Nephron progenitor cell (in vitro differentiated cells): ENCODE results near the gene XRCC5.
A peak's percentile ranks its signal among the peaks of the same experiment; 100 is the strongest.

Experiments used
- DNase-seq: peaks from one replicate; pipeline ENCODE4 v3.0.0; 2021
- H3K27ac Mint-ChIP-seq: 2 replicates; pipeline ENCODE4 v1.8.0; 2021; ENCODE audit warnings: mild to moderate bottlenecking, moderate library complexity, mixed read lengths
- H3K27me3 Mint-ChIP-seq: 2 replicates; pipeline ENCODE4 v1.8.0; 2021; ENCODE audit warnings: mild to moderate bottlenecking, low read depth, mixed read lengths; ENCODE audit not compliant: poor library complexity
- H3K36me3 Mint-ChIP-seq: 2 replicates; pipeline ENCODE4 v1.8.0; 2021; ENCODE audit warnings: low read depth, mixed read lengths
- H3K4me1 Mint-ChIP-seq: 2 replicates; pipeline ENCODE4 v1.8.0; 2021; ENCODE audit warnings: mixed read lengths
- H3K4me3 Mint-ChIP-seq: 2 replicates; pipeline ENCODE4 v1.8.0; 2021; ENCODE audit warnings: mild to moderate bottlenecking, moderate library complexity, mixed read lengths
- H3K9me3 Mint-ChIP-seq: 2 replicates; pipeline ENCODE4 v1.8.0; 2021; ENCODE audit warnings: mild to moderate bottlenecking, moderate library complexity, mixed read lengths
- CTCF ChIP-seq: fragments of 200-600 bp; sonication (generic); IDR thresholded peaks from 2 replicates; pipeline ENCODE4 v1.5.0; 2021; ENCODE audit warnings: antibody characterized with exemption

The XRCC5 gene

GRCh38 chr2:216171011-216171410, 61.9 kb downstream of the XRCC5 start:
- no peak overlapping the region for H3K4me3 Mint-ChIP-seq
- DNase-seq = no peak
- H3K9me3 Mint-ChIP-seq = no peaks in the 10 kb centered on the region
- TF ChIP-seq CTCF = no peak
- no peaks in the 10 kb centered on the region for H3K4me1 Mint-ChIP-seq
- H3K36me3 Mint-ChIP-seq = peaks cover 96% of the 10 kb centered on the region
- peaks cover 1% of the 10 kb centered on the region for H3K27me3 Mint-ChIP-seq
- no peak overlapping the region for H3K27ac Mint-ChIP-seq

GRCh38 chr2:216172493-216172892, 63.3 kb downstream of the XRCC5 start:
- Mint-ChIP-seq H3K4me3 (no peak overlapping the region), H3K27ac (no peak overlapping the region), H3K4me1 (no peaks in the 10 kb centered on the region), H3K36me3 (peaks cover 96% of the 10 kb centered on the region), H3K9me3 (no peaks in the 10 kb centered on the region), H3K27me3 (no peaks in the 10 kb centered on the region)
- TF ChIP-seq CTCF = no peak
- DNase-seq = no peak

- no peaks in the 10 kb centered on the region for H3K9me3 Mint-ChIP-seq
- H3K4me3 Mint-ChIP-seq = no peak overlapping the region
- H3K4me1 Mint-ChIP-seq = peaks cover 13% of the 10 kb centered on the region
- H3K36me3 Mint-ChIP-seq = peaks cover 85% of the 10 kb centered on the region
- TF ChIP-seq CTCF = no peak
- H3K27me3 Mint-ChIP-seq = no peaks in the 10 kb centered on the region
- DNase-seq = no peak
- peak overlapping the region; percentile 24 for H3K27ac Mint-ChIP-seq
These were observed 69.9 kb downstream of the XRCC5 start for GRCh38 chr2:216179015-216179414.

- DNase-seq = no peak
- peak overlapping the region; percentile 4 for H3K27ac Mint-ChIP-seq
- no peak overlapping the region for H3K4me3 Mint-ChIP-seq
- H3K9me3 Mint-ChIP-seq = no peaks in the 10 kb centered on the region
- H3K4me1 Mint-ChIP-seq = peaks cover 30% of the 10 kb centered on the region
- H3K27me3 Mint-ChIP-seq = no peaks in the 10 kb centered on the region
- TF ChIP-seq CTCF = no peak
- peaks cover 74% of the 10 kb centered on the region for H3K36me3 Mint-ChIP-seq
These were observed 72.2 kb downstream of the XRCC5 start for GRCh38 chr2:216181351-216181750.

DNA sequence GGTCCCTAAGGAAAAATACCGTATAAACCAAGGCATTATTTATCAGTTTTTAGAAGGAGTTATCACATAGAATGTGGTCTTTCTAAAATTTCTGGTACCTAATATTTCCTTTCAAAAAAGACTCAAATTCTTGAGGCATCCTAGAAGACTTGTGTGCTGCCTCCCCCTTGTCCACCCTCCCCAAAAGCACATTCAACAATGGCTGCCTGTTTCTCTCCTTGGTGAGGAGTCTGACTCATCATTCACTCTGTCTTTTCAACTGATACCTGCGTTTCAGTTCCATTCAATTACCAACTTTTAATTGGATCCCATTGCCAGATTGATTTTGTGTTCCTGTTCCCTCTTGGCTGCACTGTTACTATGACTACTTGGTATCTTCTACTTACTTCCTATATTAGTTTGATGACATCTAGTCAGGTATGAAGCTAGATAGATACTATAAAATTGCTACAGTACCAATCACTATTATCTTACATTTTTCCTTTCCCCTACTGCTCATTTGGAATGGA, 72.9 kb downstream of the XRCC5 start:
- Mint-ChIP-seq H3K9me3 (no peaks in the 10 kb centered on the region), H3K27ac (peak overlapping the region; percentile 12), H3K27me3 (no peaks in the 10 kb centered on the region), H3K4me3 (no peak overlapping the region), H3K36me3 (peaks cover 68% of the 10 kb centered on the region), H3K4me1 (peaks cover 36% of the 10 kb centered on the region)
- no peak for DNase-seq
- no peak for TF ChIP-seq CTCF

DNA sequence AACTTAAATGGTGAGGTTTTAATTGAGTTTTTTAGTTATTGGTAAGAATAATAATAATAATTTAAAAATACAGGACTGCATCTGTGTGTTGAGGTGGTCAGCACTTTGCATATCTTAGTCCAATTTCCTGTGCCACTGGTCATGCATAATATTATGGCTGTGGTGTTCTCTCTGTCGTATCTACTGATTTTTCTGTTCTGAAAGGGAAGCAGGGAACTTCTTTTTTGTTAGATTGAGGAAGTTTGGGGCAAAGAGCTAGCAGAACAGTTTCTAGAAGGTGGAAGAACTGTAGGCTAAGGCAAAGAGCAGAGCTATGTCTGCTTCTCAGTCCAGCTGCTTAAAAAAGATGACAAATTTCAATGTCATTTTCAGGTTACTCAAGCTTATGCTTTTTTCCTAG, 74.3 kb downstream of the XRCC5 start:
- H3K4me3 Mint-ChIP-seq = no peak overlapping the region
- peaks cover 3% of the 10 kb centered on the region for H3K27me3 Mint-ChIP-seq
- peaks cover 53% of the 10 kb centered on the region for H3K36me3 Mint-ChIP-seq
- H3K9me3 Mint-ChIP-seq = no peaks in the 10 kb centered on the region
- peaks cover 51% of the 10 kb centered on the region for H3K4me1 Mint-ChIP-seq
- no peak for DNase-seq
- TF ChIP-seq CTCF = no peak
- peak overlapping the region; percentile 80 for H3K27ac Mint-ChIP-seq
